Endothelial cell of umbilical vein (primary cell): ENCODE measurements around the gene SMIM24. TPM values are rescaled to one million over a fixed set of nuclear protein-coding genes. Genes with fewer than 3 reads are reported as not detected.

Experiments
- BruUV-seq: library from RNA; stranded (reverse); fragments of 400-500 nt; replicated peaks from 2 replicates; lab custom pipeline; 2021; lab: Mats Ljungman, UMichigan
- CTCF ChIA-PET: fragments of 300-600, 350-600 bp; sonication (Branson Sonifier 250); formaldehyde crosslinking; loops from one replicate; lab custom pipeline; 2021; ENCODE audit warnings: antibody characterized with exemption, inconsistent platforms; lab: Charles Lee
- POLR2A ChIA-PET: fragments of 300-600, 350-600 bp; sonication (Branson Sonifier 250); formaldehyde crosslinking; loops from one replicate; lab custom pipeline; 2021; ENCODE audit warnings: antibody characterized with exemption, inconsistent platforms; lab: Charles Lee
- DNase-seq: peaks from one replicate; pipeline ENCODE4 v3.0.0-alpha.2; 2011; ENCODE audit warnings: low read depth, low spot score
- FAIRE-seq: peaks from 2 replicates; lab custom pipeline; 2011; peaks lifted over from hg19 to GRCh38; lab: Jason Lieb, UNC
- H2AFZ ChIP-seq: 2 replicates; pipeline ENCODE4 v1.6.0; 2012; ENCODE audit warnings: low read depth, low read length, control low read depth, inconsistent platforms
- H3K27ac ChIP-seq: 2 replicates; pipeline ENCODE4 v1.5.1; 2011; ENCODE audit warnings: low read depth, mild to moderate bottlenecking, control low read depth, low read length, moderate library complexity; ENCODE audit not compliant: insufficient read depth
- H3K27me3 ChIP-seq, 2 experiments: 2 replicates each; pipeline versions ENCODE4 v1.6.0 to v1.6.1; 2011; ENCODE audit warnings: low read length in 2 of 2, mixed read lengths in 1 of 2; ENCODE audit not compliant: control insufficient read depth in 2 of 2, insufficient read depth in 2 of 2
- H3K36me3 ChIP-seq, 2 experiments: 2 replicates in 1 of 2; 3 replicates in 1 of 2; pipeline ENCODE4 v1.5.1; 2011; ENCODE audit warnings: low read length in 2 of 2, mild to moderate bottlenecking in 1 of 2, moderate library complexity in 1 of 2; ENCODE audit not compliant: control insufficient read depth in 2 of 2, insufficient read depth in 2 of 2; ENCODE audit errors: extremely low read depth in 1 of 2
- H3K4me1 ChIP-seq: 3 replicates; pipeline ENCODE4 v1.5.1; 2011; ENCODE audit warnings: mild to moderate bottlenecking, low read length; ENCODE audit not compliant: control insufficient read depth, insufficient read depth; ENCODE audit errors: extremely low read depth
- H3K4me2 ChIP-seq: 2 replicates; pipeline ENCODE4 v1.6.1; 2011; ENCODE audit warnings: low read length, control low read depth, mixed read lengths; ENCODE audit not compliant: insufficient read depth
- H3K4me3 ChIP-seq, 3 experiments: fragments of 200-600 bp in 1 of 3; sonication (generic), shearing (Covaris generic) in 1 of 3; replicated peaks in 1 of 3; 2 replicates each; pipeline ENCODE4 v1.5.1; 2011 to 2016; ENCODE audit warnings: control low read depth in 3 of 3, low read length in 3 of 3, mild to moderate bottlenecking in 2 of 3, inconsistent platforms in 1 of 3, low read depth in 1 of 3, moderate library complexity in 1 of 3; ENCODE audit not compliant: insufficient read depth in 1 of 3
- H3K79me2 ChIP-seq: 2 replicates; pipeline ENCODE4 v1.6.0; 2012; ENCODE audit warnings: low read length, inconsistent platforms; ENCODE audit not compliant: control insufficient read depth, insufficient read depth
- H3K9ac ChIP-seq: replicated peaks from 2 replicates; pipeline ENCODE3; 2011; ENCODE audit warnings: low read length, control low read depth; ENCODE audit not compliant: insufficient read depth; ENCODE audit errors: extremely low read depth
- H3K9me1 ChIP-seq: replicated peaks from 3 replicates; pipeline ENCODE4 v1.6.0; 2011; ENCODE audit warnings: mild to moderate bottlenecking, low read length; ENCODE audit not compliant: control insufficient read depth, insufficient read depth; ENCODE audit errors: extremely low read depth
- H3K9me3 ChIP-seq: replicated peaks from 2 replicates; pipeline ENCODE4 v1.5.1; 2012; ENCODE audit warnings: low read length, inconsistent platforms; ENCODE audit not compliant: control insufficient read depth, insufficient read depth
- H4K20me1 ChIP-seq: replicated peaks from 2 replicates; pipeline ENCODE3; 2011; ENCODE audit warnings: mild to moderate bottlenecking, low read length; ENCODE audit not compliant: control insufficient read depth, insufficient read depth; ENCODE audit errors: extremely low read depth
- CTCF ChIP-seq, 2 donors: IDR thresholded peaks; 1 replicate in 1 of 2; 2 replicates in 1 of 2; pipeline ENCODE4 v1.5.1; 2011; ENCODE audit warnings: low read length in 2 of 2, mild to moderate bottlenecking in 2 of 2, moderate library complexity in 2 of 2, control low read depth in 1 of 2, inconsistent platforms in 1 of 2, low read depth in 1 of 2; ENCODE audit not compliant: insufficient read depth in 1 of 2; ENCODE audit errors: extremely low read depth in 1 of 2
- EZH2 ChIP-seq: IDR thresholded peaks from 2 replicates; pipeline ENCODE4 v1.6.1; 2012; ENCODE audit warnings: borderline replicate concordance, low read depth, mild to moderate bottlenecking, moderate library complexity, low read length, inconsistent platforms; ENCODE audit not compliant: severe bottlenecking
- FOS ChIP-seq: IDR thresholded peaks from 2 replicates; pipeline ENCODE4 v1.6.1; 2011; ENCODE audit warnings: mild to moderate bottlenecking, low read length, moderate library complexity, borderline replicate concordance; ENCODE audit not compliant: insufficient read depth
- GATA2 ChIP-seq: IDR thresholded peaks from 2 replicates; pipeline ENCODE4 v1.7.0; 2011; ENCODE audit warnings: low read depth, mild to moderate bottlenecking, moderate library complexity, mixed read lengths, low read length; ENCODE audit not compliant: insufficient read length, insufficient read depth
- JUN ChIP-seq: IDR thresholded peaks from 2 replicates; pipeline ENCODE4 v1.6.1; 2011; ENCODE audit warnings: borderline replicate concordance, low read depth; ENCODE audit not compliant: insufficient read length, insufficient read depth
- MAX ChIP-seq: IDR thresholded peaks from 2 replicates; pipeline ENCODE4 v1.6.1; 2011; ENCODE audit not compliant: insufficient read depth, insufficient read length
- MYC ChIP-seq: IDR thresholded peaks from one replicate; pipeline ENCODE4 v1.6.1; 2011; ENCODE audit warnings: mild to moderate bottlenecking, low read depth, low read length
- POLR2A ChIP-seq: IDR thresholded peaks from 2 replicates; pipeline ENCODE4 v1.6.1; 2012; ENCODE audit warnings: low read depth, mild to moderate bottlenecking, control low read depth, low read length
- POLR2AphosphoS5 ChIP-seq: IDR thresholded peaks from 2 replicates; pipeline ENCODE4 v1.6.1; 2012; ENCODE audit warnings: low read depth, mild to moderate bottlenecking, control low read depth, low read length, moderate library complexity; ENCODE audit not compliant: insufficient read depth
- dilution Hi-C: fragments of 300-500 bp; cut with MboI; formaldehyde crosslinking; loops from one replicate; pipeline ENCODE4 v1.15.0; 2019; ENCODE audit warnings: low sequenced_read_pairs; ENCODE audit not compliant: extremely low pct_ligation_motif_present
- intact Hi-C: fragments of 100-400 bp; cut with micrococcal nuclease; formaldehyde crosslinking; loops from one replicate; pipeline ENCODE4 v1.10.0; 2022
- polyA plus RNA-seq, 4 experiments: library from polyadenylated mRNA; depleted of rRNA in 3 of 4; stranded (reverse) in 3 of 4; unstranded in 1 of 4; fragments of >200 nt; gene quantifications; 2 replicates each; pipeline versions ENCODE4 v1.2.1 to v1.2.3, GENCODE V29; 2011 to 2012; ENCODE audit warnings: missing spikeins in 1 of 4
- total RNA-seq: library from RNA; stranded (reverse); gene quantifications from 2 replicates; pipeline ENCODE4 v1.2.3, GENCODE V29; 2021

SMIM24 gene
- total and polyA plus RNA-seq, 2 donors (not counting 3 experiments of a cell fraction or from before 2014, with no cell fraction given): not detected

- no TSS peak for BruUV-seq
- DNase-seq: no peak
- CTCF ChIA-PET: no interaction called here
- intact Hi-C loops: no loop called here
- H3K27me3 ChIP-seq: no peaks in the 10 kb centered on the region
- dilution Hi-C loops: no loop called here
- H3K4me1 ChIP-seq: peaks cover 13% of the 10 kb centered on the region
- FAIRE-seq: no peak
- no peak for TF ChIP-seq CTCF (IDR thresholded peaks at IDR 0.05; ENCODE audit: extremely low read depth in 1 of 2, insufficient read depth in 1 of 2, low read depth in 1 of 2, low read length in 2 of 2)
- TF ChIP-seq EZH2: no peak
- TF ChIP-seq POLR2AphosphoS5: no peak
- no peak for TF ChIP-seq GATA2
- TF ChIP-seq MAX: no peak
- TF ChIP-seq FOS: no peak
- no peak for TF ChIP-seq JUN
- TF ChIP-seq POLR2A: no peak
- TF ChIP-seq MYC: no peak
- no peak overlapping the region for H3K9ac ChIP-seq
- no peaks in the 10 kb centered on the region for H4K20me1 ChIP-seq
- no peak overlapping the region for H2AFZ ChIP-seq
- H3K4me3 ChIP-seq: no peak overlapping the region
- H3K79me2 ChIP-seq: peaks cover 41% of the 10 kb centered on the region
- no peak overlapping the region for H3K27ac ChIP-seq
- H3K9me1 ChIP-seq: no peaks in the 10 kb centered on the region
- H3K4me2 ChIP-seq: no peak overlapping the region
- POLR2A ChIA-PET: no interaction called here
- H3K36me3 ChIP-seq: peaks cover 0 to 3% of the 10 kb centered on the region in 2 experiments
- no peaks in the 10 kb centered on the region for H3K9me3 ChIP-seq
These were observed 24.4 kb upstream of the SMIM24 start for GRCh38 chr19:3504735-3505134.
